B cell (primary cell): ENCODE data around the gene RAB8B. TPM values are rescaled to one million over a fixed set of nuclear protein-coding genes. Genes with fewer than 3 reads are reported as not detected.

Experiments
- ATAC-seq: fragments of 200-7000 bp; cut with Tn5 transposase; one replicate; pipeline ENCODE4 v1.10.0; 2021; ENCODE audit warnings: low read depth, mild to moderate bottlenecking, moderate number of reproducible peaks, moderate library complexity
- CTCF ChIA-PET: fragments of 350-600 bp; sonication (Branson Sonifier 250); formaldehyde crosslinking; loops from one replicate; lab custom pipeline; 2021; ENCODE audit warnings: antibody characterized with exemption, inconsistent platforms; lab: Charles Lee
- POLR2A ChIA-PET: fragments of 350-600 bp; sonication (Branson Sonifier 250); formaldehyde crosslinking; loops from one replicate; lab custom pipeline; 2021; ENCODE audit warnings: antibody characterized with exemption; lab: Charles Lee
- DNase-seq: peaks from one replicate; pipeline ENCODE4 v3.0.0; 2013
- H2AFZ ChIP-seq: 2 replicates; pipeline ENCODE4 v1.6.1; 2012; ENCODE audit warnings: mild to moderate bottlenecking, low read depth, low read length; ENCODE audit not compliant: insufficient read depth, poor library complexity, severe bottlenecking
- H3K27ac ChIP-seq, 2 donors: 1 replicate in 1 of 2; 2 replicates in 1 of 2; pipeline ENCODE4 v1.5.1; 2012 to 2013; ENCODE audit warnings: low read length in 2 of 2, mild to moderate bottlenecking in 2 of 2, moderate library complexity in 1 of 2
- H3K27me3 ChIP-seq, 4 experiments: fragments of 200-600 bp in 1 of 4; sonication (generic) in 1 of 4; replicated peaks in 1 of 4; 1 replicate in 2 of 4; 2 replicates in 2 of 4; pipeline versions ENCODE4 v1.6.1 to v1.7.0; 2013 to 2016; ENCODE audit warnings: low read length in 3 of 4, mild to moderate bottlenecking in 2 of 4, mixed read lengths in 1 of 4, moderate library complexity in 1 of 4; ENCODE audit not compliant: insufficient read depth in 4 of 4, control insufficient read depth in 3 of 4; ENCODE audit errors: control extremely low read depth in 1 of 4
- H3K36me3 ChIP-seq, 2 experiments: replicated peaks in 1 of 2; 1 replicate in 1 of 2; 2 replicates in 1 of 2; pipeline versions ENCODE4 v1.6.1 to v1.7.1; 2013; ENCODE audit warnings: low read length in 1 of 2; ENCODE audit not compliant: insufficient read depth in 2 of 2, control insufficient read depth in 1 of 2; ENCODE audit errors: control extremely low read depth in 1 of 2, extremely low read depth in 1 of 2
- H3K4me1 ChIP-seq, 2 donors: fragments of 200-600 bp in 1 of 2; sonication (generic) in 1 of 2; 1 replicate in 1 of 2; 2 replicates in 1 of 2; pipeline versions ENCODE4 v1.5.1 to v1.6.1; 2013 to 2017; ENCODE audit warnings: low read length in 2 of 2; ENCODE audit not compliant: control insufficient read depth in 2 of 2, insufficient read depth in 2 of 2
- H3K4me2 ChIP-seq: replicated peaks from 2 replicates; pipeline ENCODE3; 2012; ENCODE audit warnings: mild to moderate bottlenecking, low read depth, low read length; ENCODE audit not compliant: poor library complexity, severe bottlenecking
- H3K4me3 ChIP-seq, 5 experiments: fragments of 200-600 bp in 1 of 5; sonication (generic) in 1 of 5; 1 replicate in 3 of 5; 2 replicates in 2 of 5; pipeline versions ENCODE4 v1.5.1 to v1.7.0; 2011 to 2016; ENCODE audit warnings: low read length in 4 of 5, mild to moderate bottlenecking in 4 of 5, low read depth in 2 of 5, control low read depth in 1 of 5, moderate library complexity in 1 of 5; ENCODE audit not compliant: insufficient read depth in 1 of 5; ENCODE audit errors: control extremely low read depth in 1 of 5, extremely low read depth in 1 of 5
- H3K79me2 ChIP-seq: fragments of 200-600 bp; sonication (generic); one replicate; pipeline ENCODE4 v1.6.0; 2016; ENCODE audit warnings: low read length; ENCODE audit not compliant: control insufficient read depth, insufficient read depth
- H3K9ac ChIP-seq: fragments of 200-600 bp; sonication (generic); 2 replicates; pipeline ENCODE4 v1.6.1; 2017; ENCODE audit warnings: mild to moderate bottlenecking, low read length, moderate library complexity
- H3K9me3 ChIP-seq, 3 donors: one replicate each; pipeline versions ENCODE4 v1.6.1 to v1.7.1; 2013; ENCODE audit warnings: low read length in 2 of 3; ENCODE audit not compliant: control insufficient read depth in 2 of 3, insufficient read depth in 1 of 3; ENCODE audit errors: control extremely low read depth in 1 of 3
- H4K20me1 ChIP-seq: 2 replicates; pipeline ENCODE4 v1.6.0; 2012; ENCODE audit warnings: mild to moderate bottlenecking, low read length; ENCODE audit not compliant: insufficient read depth, control insufficient read depth, poor library complexity, severe bottlenecking
- H3K27ac Mint-ChIP-seq: one replicate; pipeline ENCODE4 v1.8.0; 2021; ENCODE audit warnings: mixed read lengths
- H3K27me3 Mint-ChIP-seq: one replicate; pipeline ENCODE4 v1.8.0; 2021; ENCODE audit warnings: mixed read lengths
- H3K4me1 Mint-ChIP-seq: one replicate; pipeline ENCODE4 v1.8.0; 2021; ENCODE audit warnings: mixed read lengths
- H3K4me3 Mint-ChIP-seq: one replicate; pipeline ENCODE4 v1.8.0; 2021; ENCODE audit warnings: mixed read lengths
- H3K9me3 Mint-ChIP-seq: one replicate; pipeline ENCODE4 v1.8.0; 2022; ENCODE audit warnings: mixed read lengths; ENCODE audit not compliant: insufficient read depth
- CTCF ChIP-seq: fragments of 200-600 bp; IDR thresholded peaks from one replicate; pipeline ENCODE4 v1.8.0; 2022; ENCODE audit warnings: antibody characterized with exemption, mild to moderate bottlenecking
- EZH2 ChIP-seq: IDR thresholded peaks from 2 replicates; pipeline ENCODE4 v1.6.1; 2012; ENCODE audit warnings: borderline replicate concordance, low read depth, mild to moderate bottlenecking, moderate library complexity, low read length; ENCODE audit not compliant: insufficient read depth, poor library complexity, severe bottlenecking
- WGBS: methylation state at CpG from one replicate; pipeline ENCODE4 v1.1.5; 2013; ENCODE audit warnings: missing lambda C conversion rate; ENCODE audit not compliant: insufficient coverage; 5-methylcytosine and 5-hydroxymethylcytosine counted together
- intact Hi-C: fragments of 100-400 bp; cut with micrococcal nuclease; formaldehyde crosslinking; loops from one replicate; pipeline ENCODE4 v1.10.0; 2022
- polyA plus RNA-seq: library from polyadenylated mRNA; depleted of rRNA; stranded (reverse); fragments of >200 nt; gene quantifications from 2 replicates; pipeline ENCODE4 v1.2.3, GENCODE V29; 2012
- total RNA-seq, 2 donors: library from RNA; stranded (reverse); fragments of 120-200 nt in 1 of 2; gene quantifications; 1 replicate in 1 of 2; 2 replicates in 1 of 2; pipeline versions ENCODE4 v1.2.3 to v1.2.4, GENCODE V29; 2013 to 2022

Gene RAB8B
- total and polyA plus RNA-seq, 2 donors (not counting 1 experiment from before 2014, with no cell fraction given) = 9.6 to 61.3 TPM

DNA sequence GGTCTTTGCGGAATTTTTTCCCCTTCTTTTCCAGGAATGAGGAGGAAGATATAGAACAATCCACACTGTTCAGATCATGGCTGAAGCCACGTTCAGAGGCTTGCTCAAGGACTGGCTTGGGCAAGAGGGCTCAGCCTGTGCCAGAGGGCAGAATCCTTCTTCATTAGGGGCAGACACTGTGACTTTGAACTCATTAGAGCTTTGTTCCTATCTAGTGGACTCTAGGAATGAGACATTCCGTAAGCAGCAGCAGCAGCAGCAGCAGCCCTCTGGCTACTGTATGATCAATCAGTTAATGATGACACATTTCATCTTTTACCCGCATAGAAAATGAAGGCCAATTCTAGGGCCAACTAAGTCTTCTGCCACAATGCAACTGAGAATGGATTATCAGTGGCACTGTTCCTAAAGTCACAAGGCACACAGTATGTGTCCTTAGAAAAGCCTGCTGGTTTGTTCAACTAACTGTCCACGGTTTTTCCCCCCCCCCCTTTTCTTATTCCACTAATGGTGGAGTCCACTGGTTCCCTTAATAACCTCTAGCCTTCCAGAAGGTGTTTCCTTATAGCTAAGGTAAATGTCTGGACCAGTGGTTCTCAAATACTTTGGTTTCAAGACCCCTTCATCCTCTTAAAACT lies 1.7 kb upstream of the RAB8B start:
- no peaks in the 10 kb centered on the region for H3K9me3 ChIP-seq
- WGBS = 85% methylated on average over 4 of the region's 5 CpGs
- H3K9me3 Mint-ChIP-seq = no peaks in the 10 kb centered on the region
- ChIA-PET CTCF (interaction anchor here (1.8 kb wide), 1 partner anchor 15 kb away, joined by 6 read pairs; no protein-coding TSS in a partner anchor), POLR2A (interaction anchor here (0.6 kb wide), 1 partner anchor 902 kb away, joined by 3 read pairs; no protein-coding TSS in a partner anchor)
- H3K27me3 Mint-ChIP-seq = no peaks in the 10 kb centered on the region
- intact Hi-C loops = no loop called here
- peaks cover 40% of the 10 kb centered on the region for H3K4me1 Mint-ChIP-seq
- H3K9ac ChIP-seq = no peak overlapping the region
- no peaks in the 10 kb centered on the region for H4K20me1 ChIP-seq
- no peaks in the 10 kb centered on the region for H3K36me3 ChIP-seq
- ATAC-seq (no peak), DNase-seq (no peak)
- peak overlapping the region; percentile 95 for H2AFZ ChIP-seq
- TF ChIP-seq CTCF (no peak), EZH2 (no peak)
- H3K27ac ChIP-seq = no peak overlapping the region
- peaks cover 26 to 29% of the 10 kb centered on the region in 2 donors for H3K4me1 ChIP-seq
- no peak overlapping the region for H3K4me3 ChIP-seq
- peaks cover 39% of the 10 kb centered on the region for H3K79me2 ChIP-seq
- H3K27ac Mint-ChIP-seq = no peak overlapping the region
- H3K4me3 Mint-ChIP-seq = no peak overlapping the region
- no peak overlapping the region for H3K4me2 ChIP-seq
- H3K27me3 ChIP-seq = no peaks in the 10 kb centered on the region

DNA sequence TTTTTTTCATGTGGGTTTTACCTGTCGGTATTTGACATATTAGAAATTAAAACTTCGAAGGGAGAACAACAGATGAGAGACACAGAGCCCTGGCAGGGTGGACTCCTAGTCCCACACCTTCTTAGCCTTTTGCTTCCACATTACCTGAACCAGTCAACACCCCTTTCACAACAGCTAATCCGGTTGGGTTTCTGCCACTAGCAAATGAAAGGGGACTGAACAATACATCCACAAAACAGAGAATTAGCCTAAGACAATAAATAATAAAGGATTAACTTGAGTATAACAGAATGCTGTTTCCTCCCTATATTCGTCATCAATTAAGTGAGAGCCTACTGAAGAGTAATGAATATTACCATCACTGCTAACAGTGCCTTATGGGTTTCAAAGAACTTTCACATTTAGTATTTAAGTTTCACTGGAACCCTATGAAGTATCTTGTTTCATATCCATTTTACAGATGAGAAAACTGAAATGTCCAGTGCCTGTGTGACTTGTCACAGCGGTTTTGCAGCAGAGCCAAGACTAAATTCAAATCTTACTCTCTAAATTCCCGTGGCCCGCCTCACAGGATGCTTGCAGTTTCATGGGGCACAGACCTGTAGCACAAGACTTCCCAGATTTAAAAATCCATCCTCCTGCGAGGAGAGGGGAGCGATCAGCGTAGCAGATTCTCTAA lies 1.0 kb upstream of the RAB8B start:
- peak overlapping the region; percentile 98 for H3K4me3 Mint-ChIP-seq
- H3K4me1 Mint-ChIP-seq = peaks cover 46% of the 10 kb centered on the region
- Histone ChIP-seq H3K4me2 (peak overlapping the region; percentile 93), H3K27ac (peak overlapping the region in 1 of 2 donors; percentile 92), H3K27me3 (no peaks in the 10 kb centered on the region), H3K79me2 (peaks cover 45% of the 10 kb centered on the region), H4K20me1 (no peaks in the 10 kb centered on the region), H3K36me3 (no peaks in the 10 kb centered on the region), H3K4me3 (peak overlapping the region; percentile 36 to 95 (median 89)), H3K9ac (peak overlapping the region; percentile 95), H2AFZ (peak overlapping the region; percentile 95), H3K4me1 (peaks cover 33 to 36% of the 10 kb centered on the region in 2 donors), H3K9me3 (no peaks in the 10 kb centered on the region)
- no peaks in the 10 kb centered on the region for H3K9me3 Mint-ChIP-seq
- ChIA-PET POLR2A (interaction anchor here (0.6 kb wide), 1 partner anchor 902 kb away, joined by 3 read pairs; no protein-coding TSS in a partner anchor), CTCF (interaction anchor here (1.8 kb wide), 1 partner anchor 14 kb away, joined by 6 read pairs; no protein-coding TSS in a partner anchor)
- intact Hi-C loops = no loop called here
- ATAC-seq (no peak), DNase-seq (no peak)
- H3K27ac Mint-ChIP-seq = peak overlapping the region; percentile 94
- TF ChIP-seq EZH2 (no peak), CTCF (no peak)
- WGBS = 25% methylated on average over 4 of the region's 10 CpGs
- H3K27me3 Mint-ChIP-seq = no peaks in the 10 kb centered on the region
